T-helper 2 cell treated with Interferon-gamma antibody and Interleukin-4, amounts not matched to agents 5 μg/mL and 100 μg/mL, for 36 hours (primary cell): Measurements from ENCODE around the gene C20orf204.

Experiments
- DNase-seq: peaks from one replicate; pipeline ENCODE4 v3.0.0; 2021; ENCODE audit warnings: low spot score
- H3K27ac Mint-ChIP-seq: one replicate; pipeline ENCODE4 v1.8.0; 2021; ENCODE audit warnings: mild to moderate bottlenecking, mixed read lengths
- H3K27me3 Mint-ChIP-seq: one replicate; pipeline ENCODE4 v1.8.0; 2021; ENCODE audit warnings: low read depth, mixed read lengths
- H3K36me3 Mint-ChIP-seq: one replicate; pipeline ENCODE4 v1.8.0; 2021; ENCODE audit warnings: low read depth, mixed read lengths
- H3K4me1 Mint-ChIP-seq: one replicate; pipeline ENCODE4 v1.8.0; 2021; ENCODE audit warnings: low read depth, mixed read lengths
- H3K4me3 Mint-ChIP-seq: one replicate; pipeline ENCODE4 v1.8.0; 2022; ENCODE audit warnings: mild to moderate bottlenecking, moderate library complexity, mixed read lengths
- H3K9me3 Mint-ChIP-seq: one replicate; pipeline ENCODE4 v1.8.0; 2021; ENCODE audit warnings: mixed read lengths

C20orf204 gene

DNA sequence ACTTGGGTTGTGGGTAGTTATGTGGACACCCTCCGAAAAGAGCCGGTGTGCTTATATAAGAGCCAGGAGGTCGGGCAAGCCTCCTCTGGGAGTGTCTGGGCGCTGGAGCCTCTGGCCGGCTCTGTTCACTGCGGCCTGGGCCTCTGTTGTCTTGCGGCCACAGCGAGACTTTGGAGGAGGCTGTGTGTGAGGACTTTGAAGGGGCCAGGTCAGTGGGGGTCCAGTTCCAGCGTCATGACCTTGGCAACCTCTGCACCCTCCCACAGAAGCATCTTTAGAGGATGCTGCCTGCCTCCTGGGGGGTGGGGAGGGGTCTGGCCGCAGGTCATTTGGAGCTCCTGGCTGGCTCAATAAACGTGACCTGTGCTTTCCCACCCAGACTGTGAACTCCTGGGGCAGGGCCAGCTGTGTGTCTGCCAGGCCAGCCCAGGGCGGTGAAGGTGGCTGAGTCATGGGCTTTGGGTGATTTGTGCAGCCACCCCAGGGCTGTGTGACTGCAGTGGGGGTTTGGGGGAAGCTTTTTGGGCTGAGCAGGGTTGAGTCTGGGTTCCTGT is 28.2 kb downstream of the C20orf204 start:
- H3K4me1 Mint-ChIP-seq: peaks cover 44% of the 10 kb centered on the region
- no peaks in the 10 kb centered on the region for H3K27me3 Mint-ChIP-seq
- H3K9me3 Mint-ChIP-seq: no peaks in the 10 kb centered on the region
- no peak for DNase-seq
- H3K36me3 Mint-ChIP-seq: peaks cover 8% of the 10 kb centered on the region
- H3K27ac Mint-ChIP-seq: peak overlapping the region; percentile 88
- H3K4me3 Mint-ChIP-seq: peak overlapping the region; percentile 89

DNA sequence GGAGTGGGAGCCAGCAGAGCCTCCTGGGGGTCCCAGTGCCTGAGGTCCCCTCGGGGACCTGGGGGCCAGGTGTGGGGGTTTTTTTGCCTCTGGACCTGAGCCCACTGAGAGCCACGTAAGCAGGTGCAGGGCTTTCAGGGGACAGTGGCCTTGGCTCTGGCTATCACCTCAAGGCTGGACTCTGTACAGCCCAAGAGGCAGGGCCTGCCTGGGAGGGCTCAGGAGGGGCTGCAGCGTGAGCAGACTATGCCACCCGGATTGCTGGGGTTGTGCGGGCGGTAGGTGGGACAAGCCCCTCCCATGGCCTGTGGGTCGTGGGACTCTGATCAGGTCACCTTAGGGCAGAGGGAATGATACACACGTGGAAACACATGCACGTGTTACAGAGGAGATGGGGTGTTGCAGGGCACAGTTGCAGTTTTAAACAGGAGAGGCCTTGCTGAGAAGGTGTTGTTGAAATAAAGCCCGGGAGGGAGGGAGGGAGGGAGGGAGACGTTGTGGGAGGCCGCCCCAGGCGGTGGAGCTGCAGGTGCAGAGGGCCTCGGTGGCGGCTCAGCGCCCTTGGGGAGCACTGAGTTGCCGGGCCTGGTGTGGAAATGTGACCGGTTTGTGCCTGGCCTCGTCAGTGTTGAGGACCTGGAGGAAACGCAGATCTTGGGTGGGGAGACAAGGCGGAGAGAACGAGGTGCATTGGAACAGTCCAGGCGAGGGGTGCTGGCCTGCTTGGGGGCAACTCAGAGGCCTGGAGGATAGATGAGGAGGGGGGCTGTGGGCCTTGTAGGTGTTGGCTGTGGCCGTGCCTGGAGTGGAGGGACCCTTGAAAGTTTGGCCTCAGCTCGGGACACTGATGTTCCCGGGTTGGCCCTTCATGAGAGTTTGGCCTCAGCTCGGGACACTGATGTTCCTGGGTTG is 29.3 kb downstream of the C20orf204 start:
- Mint-ChIP-seq H3K9me3 (no peaks in the 10 kb centered on the region), H3K4me1 (peaks cover 41% of the 10 kb centered on the region), H3K4me3 (peak overlapping the region; percentile 83), H3K36me3 (peaks cover 8% of the 10 kb centered on the region), H3K27me3 (no peaks in the 10 kb centered on the region), H3K27ac (peak overlapping the region; percentile 99)
- DNase-seq: no peak

- H3K4me3 Mint-ChIP-seq: peak overlapping the region; percentile 83
- H3K9me3 Mint-ChIP-seq: no peaks in the 10 kb centered on the region
- peaks cover 41% of the 10 kb centered on the region for H3K4me1 Mint-ChIP-seq
- peak overlapping the region; percentile 99 for H3K27ac Mint-ChIP-seq
- DNase-seq: peak; percentile 84
- H3K27me3 Mint-ChIP-seq: no peaks in the 10 kb centered on the region
- peaks cover 8% of the 10 kb centered on the region for H3K36me3 Mint-ChIP-seq
Measured at GRCh38 chr20:64065974-64066343, 30.0 kb downstream of the C20orf204 start.

DNA sequence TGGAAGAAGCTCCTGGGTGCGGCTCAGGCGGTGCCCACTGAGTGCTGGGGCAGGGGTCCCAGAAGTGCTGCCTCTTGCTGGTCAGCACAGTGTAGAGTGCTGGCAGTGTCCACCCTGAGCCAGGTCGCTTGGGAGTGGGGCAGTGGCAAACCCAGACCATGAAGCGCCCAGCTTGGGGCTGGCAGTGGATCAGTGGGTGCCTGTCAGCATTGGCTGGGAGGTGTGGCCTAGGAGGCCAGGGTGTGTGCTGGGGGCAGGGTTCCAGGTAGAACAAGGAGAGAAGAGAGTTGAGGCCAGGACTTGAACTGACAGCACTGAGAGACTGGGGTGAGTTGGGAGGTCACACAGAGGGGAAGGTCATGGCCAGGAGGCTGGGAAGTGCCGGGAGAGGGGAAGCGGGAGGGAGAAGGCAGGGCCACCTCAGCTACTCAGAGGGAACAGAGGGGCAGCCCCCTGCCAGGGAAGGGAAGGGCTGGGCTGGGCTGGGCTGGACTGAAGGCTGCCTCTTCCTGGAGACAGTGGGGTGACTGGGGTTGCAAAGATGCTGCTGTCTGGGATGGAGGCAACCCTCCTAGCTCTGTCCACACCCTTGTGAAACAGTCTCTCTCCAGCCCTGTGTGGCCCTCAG is 31.1 kb downstream of the C20orf204 start:
- peak overlapping the region; percentile 83 for H3K4me3 Mint-ChIP-seq
- H3K4me1 Mint-ChIP-seq: peaks cover 41% of the 10 kb centered on the region
- DNase-seq: no peak
- peak overlapping the region; percentile 99 for H3K27ac Mint-ChIP-seq
- H3K36me3 Mint-ChIP-seq: peaks cover 13% of the 10 kb centered on the region
- no peaks in the 10 kb centered on the region for H3K27me3 Mint-ChIP-seq
- H3K9me3 Mint-ChIP-seq: no peaks in the 10 kb centered on the region

- peak overlapping the region; percentile 83 for H3K4me3 Mint-ChIP-seq
- peak overlapping the region; percentile 99 for H3K27ac Mint-ChIP-seq
- DNase-seq: no peak
- no peaks in the 10 kb centered on the region for H3K27me3 Mint-ChIP-seq
- H3K9me3 Mint-ChIP-seq: no peaks in the 10 kb centered on the region
- peaks cover 42% of the 10 kb centered on the region for H3K4me1 Mint-ChIP-seq
- peaks cover 18% of the 10 kb centered on the region for H3K36me3 Mint-ChIP-seq
Measured at GRCh38 chr20:64067733-64068307, 31.8 kb downstream of the C20orf204 start.

DNA sequence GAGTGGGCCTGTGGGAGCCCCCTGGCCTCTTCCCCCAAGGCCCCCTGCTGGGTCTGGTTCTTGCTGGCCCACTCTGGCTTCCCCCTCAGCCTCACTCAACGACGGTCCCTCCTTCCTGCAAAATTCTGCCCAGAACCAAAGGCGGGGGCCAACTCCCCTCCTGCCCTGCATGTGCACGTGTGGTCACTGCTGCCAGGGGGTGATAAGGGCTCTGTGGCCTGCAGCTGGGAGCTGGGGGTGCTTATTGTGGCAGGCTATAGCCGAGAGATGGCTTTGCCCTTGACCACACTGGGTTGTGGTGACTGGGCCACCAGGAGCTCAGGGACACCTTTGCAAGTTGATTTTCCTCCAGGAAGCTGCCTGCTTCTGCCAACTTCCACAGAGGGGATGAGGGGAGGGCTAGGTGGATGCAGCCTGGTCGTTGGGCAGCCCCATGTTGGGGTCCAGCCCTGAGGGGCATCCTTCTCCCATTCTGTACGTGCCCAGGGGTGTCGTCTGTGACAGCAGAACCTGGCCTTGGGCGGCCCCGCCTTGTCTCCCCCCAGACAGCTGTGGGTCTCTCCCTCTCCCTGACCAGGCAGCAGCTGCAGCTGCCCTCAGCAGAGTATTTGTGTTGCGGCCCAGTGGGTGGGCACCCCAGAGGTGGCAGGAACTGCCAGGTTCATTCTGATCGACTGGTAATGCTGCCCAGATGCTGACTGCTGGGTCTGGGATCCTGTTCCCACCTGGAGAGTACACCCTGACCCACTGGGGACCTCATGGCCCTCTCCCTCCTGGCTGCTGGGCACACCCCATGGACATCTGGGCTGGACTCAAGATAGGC is 32.6 kb downstream of the C20orf204 start:
- H3K4me1 Mint-ChIP-seq: peaks cover 42% of the 10 kb centered on the region
- no peaks in the 10 kb centered on the region for H3K27me3 Mint-ChIP-seq

GRCh38 chr20:64069209-64069613 is 33.2 kb downstream of the C20orf204 start:
- no peak for DNase-seq
- Mint-ChIP-seq H3K27me3 (no peaks in the 10 kb centered on the region), H3K27ac (no peak overlapping the region), H3K4me3 (no peak overlapping the region), H3K36me3 (peaks cover 24% of the 10 kb centered on the region), H3K9me3 (no peaks in the 10 kb centered on the region), H3K4me1 (peaks cover 39% of the 10 kb centered on the region)

More for the DNA sequence above, 32.6 kb downstream of the C20orf204 start:
- H3K4me3 Mint-ChIP-seq: peak overlapping the region; percentile 34
- H3K36me3 Mint-ChIP-seq: peaks cover 22% of the 10 kb centered on the region
- H3K27ac Mint-ChIP-seq: peak overlapping the region; percentile 55
- H3K9me3 Mint-ChIP-seq: no peaks in the 10 kb centered on the region
- no peak for DNase-seq

GRCh38 chr20:64069614-64070243 is 33.7 kb downstream of the C20orf204 start:
- no peaks in the 10 kb centered on the region for H3K9me3 Mint-ChIP-seq
- peaks cover 26% of the 10 kb centered on the region for H3K36me3 Mint-ChIP-seq
- H3K4me3 Mint-ChIP-seq: no peak overlapping the region
- DNase-seq: no peak
- H3K27me3 Mint-ChIP-seq: no peaks in the 10 kb centered on the region
- H3K27ac Mint-ChIP-seq: peak overlapping the region; percentile 10
- peaks cover 34% of the 10 kb centered on the region for H3K4me1 Mint-ChIP-seq

GRCh38 chr20:64070244-64070993 is 34.4 kb downstream of the C20orf204 start:
- H3K36me3 Mint-ChIP-seq: peaks cover 30% of the 10 kb centered on the region
- H3K4me1 Mint-ChIP-seq: peaks cover 30% of the 10 kb centered on the region
- no peak overlapping the region for H3K4me3 Mint-ChIP-seq
- no peak for DNase-seq
- H3K9me3 Mint-ChIP-seq: no peaks in the 10 kb centered on the region
- no peaks in the 10 kb centered on the region for H3K27me3 Mint-ChIP-seq
- no peak overlapping the region for H3K27ac Mint-ChIP-seq

- H3K4me1 Mint-ChIP-seq: peaks cover 22% of the 10 kb centered on the region
- H3K27ac Mint-ChIP-seq: peak overlapping the region; percentile 16
- DNase-seq: no peak
- H3K36me3 Mint-ChIP-seq: peaks cover 34% of the 10 kb centered on the region
- H3K27me3 Mint-ChIP-seq: no peaks in the 10 kb centered on the region
- no peak overlapping the region for H3K4me3 Mint-ChIP-seq
- H3K9me3 Mint-ChIP-seq: no peaks in the 10 kb centered on the region
Measured at GRCh38 chr20:64071341-64072332, 35.7 kb downstream of the C20orf204 start.

DNA sequence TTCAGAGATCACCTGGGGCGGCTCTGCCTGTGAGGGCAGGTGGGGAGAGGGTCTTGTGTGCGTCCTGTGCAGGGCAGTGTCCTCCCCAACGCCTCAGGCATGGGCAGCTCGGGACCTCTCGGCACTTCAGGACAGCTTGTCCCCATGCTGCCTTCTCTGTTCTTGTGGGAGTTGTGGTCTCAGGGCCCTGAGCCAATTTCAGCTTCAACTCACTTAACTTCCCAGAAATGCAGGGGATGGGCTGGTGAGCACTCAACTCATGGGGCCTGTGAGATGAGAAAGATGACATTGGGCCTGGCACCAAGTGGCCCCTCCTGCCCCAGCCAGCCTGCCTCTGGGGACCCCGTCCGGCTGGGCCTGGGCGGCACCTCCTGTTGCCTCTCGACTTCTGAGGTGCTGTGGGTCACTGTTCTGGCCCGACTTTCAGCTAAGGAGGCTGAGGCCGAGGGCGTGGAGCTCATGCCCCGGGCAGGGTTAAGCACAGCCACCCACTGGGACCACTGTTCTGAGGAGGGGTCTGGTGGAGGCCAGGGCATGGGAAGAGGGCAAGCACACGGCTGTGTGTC is 36.6 kb downstream of the C20orf204 start:
- H3K4me3 Mint-ChIP-seq: no peak overlapping the region
- H3K36me3 Mint-ChIP-seq: peaks cover 34% of the 10 kb centered on the region
- H3K4me1 Mint-ChIP-seq: peaks cover 12% of the 10 kb centered on the region
- H3K27me3 Mint-ChIP-seq: no peaks in the 10 kb centered on the region
- H3K9me3 Mint-ChIP-seq: no peaks in the 10 kb centered on the region
- no peak for DNase-seq
- H3K27ac Mint-ChIP-seq: no peak overlapping the region
